GM19395 (cell line): ENCODE data around the gene ABL1.
"Not testable (repeated sequence)": the region's sequence is repeated elsewhere in the genome, so short reads cannot be mapped to it uniquely, and the experiment has no call there.

Source experiments
- ATAC-seq: cut with Tn5 transposase; IDR thresholded peaks from one replicate; pipeline ENCODE4 v1.9.1; 2021; ENCODE audit warnings: mild to moderate bottlenecking, moderate library complexity; ENCODE audit not compliant: unreplicated experiment

Gene ABL1

GRCh38 chr9:130900701-130901497 is 65.8 kb downstream of the ABL1 start:
- ATAC-seq, result no peak

GRCh38 chr9:130901498-130902203 is 66.6 kb downstream of the ABL1 start:
- ATAC-seq, result no peak

DNA sequence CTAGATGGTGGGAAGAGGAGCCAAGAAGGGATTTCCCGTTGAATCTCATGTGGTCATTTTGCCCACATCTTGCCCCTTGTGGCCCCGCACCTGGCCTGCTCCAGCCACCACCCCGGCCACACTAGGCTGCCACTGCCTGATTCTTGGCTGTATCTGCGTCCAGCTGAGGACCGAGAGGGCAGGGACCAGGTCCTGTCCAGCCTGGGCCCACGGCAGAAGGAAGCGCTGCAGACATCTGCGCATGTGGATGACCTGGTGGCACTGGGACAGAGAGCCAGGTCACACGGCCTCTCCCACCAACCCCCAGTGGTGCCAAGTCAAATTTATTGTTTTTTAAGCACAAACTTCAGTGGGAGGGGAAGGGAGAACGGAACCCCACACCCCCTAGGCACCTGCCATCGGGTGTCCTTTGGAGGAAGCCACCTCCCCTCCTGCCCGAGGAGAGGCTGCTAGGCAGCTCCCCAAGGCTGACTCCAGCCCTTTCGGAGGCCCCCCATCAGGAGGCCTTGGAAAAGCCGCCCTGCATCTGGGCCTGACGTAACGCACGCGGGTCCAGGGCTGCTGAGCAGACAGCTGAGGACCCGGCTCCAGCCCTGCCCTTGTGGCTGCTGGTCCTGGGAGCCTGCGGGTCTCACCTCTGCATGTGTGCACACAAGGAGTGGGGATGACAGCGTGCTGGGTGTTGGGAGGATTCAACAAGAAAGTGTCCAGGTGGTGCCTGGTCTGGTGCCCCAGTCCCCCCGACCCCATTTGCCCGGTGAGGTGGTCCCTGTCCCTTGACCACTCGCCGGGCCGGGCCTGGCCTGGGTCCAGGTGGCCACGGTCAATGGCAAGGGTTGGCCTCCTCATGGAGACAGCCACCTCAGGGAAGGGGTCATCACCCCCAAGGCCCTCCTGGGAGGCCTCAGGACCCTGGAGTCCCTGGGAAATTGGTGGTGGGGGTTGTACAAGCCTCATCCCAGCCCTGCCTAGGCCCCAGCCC is 67.4 kb downstream of the ABL1 start:
- no peak for ATAC-seq

DNA sequence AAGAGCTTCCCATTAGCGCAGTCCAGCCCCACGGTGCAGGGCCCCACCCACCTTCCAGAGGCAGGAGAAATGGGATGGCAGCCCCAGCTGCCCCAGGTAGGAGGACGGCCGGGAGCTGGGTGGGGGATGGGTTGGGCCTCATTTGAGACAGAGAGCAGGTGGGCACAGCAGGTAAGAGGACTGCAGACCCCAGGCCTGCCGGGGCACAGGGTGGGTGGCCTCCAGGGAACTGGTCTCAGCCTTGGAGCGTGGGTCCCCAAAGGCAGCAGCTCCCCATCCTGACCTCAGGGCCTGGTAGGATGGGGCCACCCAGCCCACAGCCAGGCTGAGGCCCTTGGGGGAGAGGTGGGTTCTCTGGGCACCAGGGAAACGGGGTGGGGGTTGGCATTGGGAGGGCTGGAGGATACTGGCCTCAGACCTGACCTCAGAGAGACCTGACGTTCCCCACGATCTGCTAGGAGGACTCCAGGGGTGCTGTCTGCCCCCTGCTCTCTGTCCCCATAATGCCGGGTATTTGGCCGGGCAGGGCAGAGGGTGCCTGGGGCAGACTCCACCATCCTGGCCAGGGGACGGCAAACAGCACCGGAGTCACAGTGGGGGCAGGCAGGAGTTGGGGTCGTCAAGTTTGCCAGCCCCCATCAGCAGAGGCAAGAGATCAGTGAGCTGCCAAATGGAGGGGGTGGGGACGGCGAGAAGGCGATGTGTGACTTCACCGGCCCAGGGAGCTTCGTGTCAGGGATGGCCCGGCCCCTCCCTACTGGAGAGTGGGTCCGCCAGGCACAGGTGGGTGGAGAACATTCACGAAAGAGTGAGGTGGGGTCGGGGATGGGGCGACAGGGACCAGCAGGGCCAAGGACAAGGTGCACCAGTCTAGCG is 68.4 kb downstream of the ABL1 start:
- ATAC-seq, result no peak

GRCh38 chr9:130904070-130905044 is 69.3 kb downstream of the ABL1 start:
- ATAC-seq, result no peak

- ATAC-seq, result no peak
Observed at GRCh38 chr9:130905125-130905901, 70.3 kb downstream of the ABL1 start.

- no peak for ATAC-seq
Observed at GRCh38 chr9:130905902-130906734, 71.1 kb downstream of the ABL1 start.

- no peak for ATAC-seq
Observed at GRCh38 chr9:130906735-130907416, 71.8 kb downstream of the ABL1 start.

DNA sequence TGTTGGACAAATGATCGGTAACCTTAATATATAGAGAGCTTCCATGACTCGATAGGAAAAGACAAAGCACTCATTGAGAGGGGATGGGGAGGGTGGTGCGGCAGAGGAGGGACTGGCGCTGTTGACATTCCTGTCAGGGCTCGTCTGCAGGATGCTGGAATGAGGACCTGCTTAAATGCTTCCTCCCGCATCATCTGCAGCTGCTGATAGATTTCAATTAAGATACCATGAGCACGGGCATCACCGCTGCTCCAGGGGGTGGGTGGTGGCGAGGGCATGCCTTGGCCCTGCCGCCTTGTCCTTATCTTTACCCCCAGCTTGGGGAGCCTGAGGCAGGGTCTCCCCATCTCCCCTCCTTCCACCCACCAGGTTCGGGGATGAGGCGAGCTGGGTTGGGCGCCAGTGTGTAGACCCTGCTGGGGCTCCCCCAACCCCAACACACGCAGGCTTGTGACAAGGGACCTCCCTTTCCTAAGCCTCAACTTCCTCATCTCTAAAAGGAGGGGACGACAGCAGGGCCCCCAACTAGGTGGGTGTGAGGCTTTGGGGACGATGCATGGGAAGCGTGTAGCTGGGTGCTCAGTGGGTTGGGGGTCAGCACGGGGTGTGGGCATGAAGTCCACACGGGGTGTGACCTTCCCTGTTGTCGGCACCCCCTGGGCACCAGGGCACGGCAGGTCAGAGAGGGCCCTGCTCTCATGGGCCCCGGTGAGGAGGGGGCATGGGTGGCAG is 73.3 kb downstream of the ABL1 start:
- ATAC-seq, result no peak

DNA sequence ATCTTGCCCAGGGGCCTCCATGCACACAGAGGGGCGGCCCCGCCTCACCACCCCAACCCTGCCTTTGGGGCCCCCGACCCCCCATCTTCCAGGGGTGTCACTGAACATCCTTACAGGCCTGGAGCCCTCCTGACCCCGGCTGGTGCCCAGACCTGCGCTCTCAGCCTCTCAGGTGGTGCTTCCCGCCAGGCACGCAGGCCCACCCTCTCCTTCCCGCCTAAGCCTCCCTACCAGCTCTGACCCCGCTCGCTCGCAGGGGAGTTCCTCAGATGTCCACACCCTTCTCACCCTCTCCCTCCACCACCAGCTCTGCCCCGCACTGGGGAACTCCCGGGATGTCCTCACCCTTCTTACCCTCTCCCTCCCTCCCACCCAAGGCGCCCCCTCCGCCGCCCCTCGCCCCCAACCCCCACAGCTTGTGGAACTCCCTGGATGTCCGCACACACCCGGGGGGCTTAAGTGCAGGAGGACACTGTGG is 73.9 kb downstream of the ABL1 start:
- ATAC-seq, result no peak

DNA sequence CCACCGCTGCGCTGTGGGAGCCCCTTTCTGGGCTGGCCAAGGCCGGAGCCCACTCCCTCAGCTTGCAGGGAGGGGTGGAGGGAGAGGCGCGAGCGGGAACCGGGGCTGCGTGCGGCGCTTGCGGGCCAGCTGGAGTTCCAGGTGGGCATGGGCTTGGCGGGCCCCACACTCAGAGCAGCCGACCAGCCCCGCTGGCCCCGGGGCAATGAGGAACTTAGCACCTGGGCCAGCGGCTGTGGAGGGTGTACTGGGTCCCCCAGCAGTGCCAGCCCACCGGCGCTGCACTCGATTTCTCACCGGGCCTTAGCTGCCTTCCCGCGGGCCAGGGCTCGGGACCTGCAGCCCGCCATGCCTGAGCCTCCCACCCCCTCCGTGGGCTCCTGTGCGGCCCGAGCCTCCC is 75.0 kb downstream of the ABL1 start:
- ATAC-seq, result not testable (repeated sequence)

DNA sequence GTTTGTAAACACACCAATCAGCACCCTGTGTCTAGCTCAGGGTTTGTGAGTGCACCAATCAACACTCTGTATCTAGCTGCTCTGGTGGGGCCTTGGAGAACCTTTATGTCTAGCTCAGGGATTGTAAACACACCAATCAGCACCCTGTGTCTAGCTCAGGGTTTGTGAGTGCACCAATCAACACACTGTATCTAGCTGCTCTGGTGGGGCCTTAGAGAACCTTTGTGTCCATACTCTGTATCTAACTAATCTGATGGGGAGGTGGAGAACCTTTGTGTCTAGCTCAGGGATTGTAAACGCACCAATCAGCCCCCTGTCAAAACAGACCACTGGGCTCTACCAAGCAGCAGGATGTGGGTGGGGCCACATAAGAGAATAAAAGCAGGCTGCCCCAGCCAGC is 75.6 kb downstream of the ABL1 start:
- not testable (repeated sequence) for ATAC-seq

- no peak for ATAC-seq
Observed at GRCh38 chr9:130911254-130912049, 76.4 kb downstream of the ABL1 start.

GRCh38 chr9:130912932-130913598 is 78.0 kb downstream of the ABL1 start:
- ATAC-seq, result no peak
